CMK (cell line): ENCODE measurements around the gene SCGB3A1.

Experiments
- DNase-seq: peaks from one replicate; pipeline ENCODE4 v3.0.0-alpha.2; 2010; ENCODE audit warnings: low read depth

Gene SCGB3A1

GRCh38 chr5:180604271-180604670 lies 13.0 kb upstream of the SCGB3A1 start:
- DNase-seq: no peak

- DNase-seq: no peak
These were observed 11.8 kb upstream of the SCGB3A1 start for GRCh38 chr5:180603076-180603594.

DNA sequence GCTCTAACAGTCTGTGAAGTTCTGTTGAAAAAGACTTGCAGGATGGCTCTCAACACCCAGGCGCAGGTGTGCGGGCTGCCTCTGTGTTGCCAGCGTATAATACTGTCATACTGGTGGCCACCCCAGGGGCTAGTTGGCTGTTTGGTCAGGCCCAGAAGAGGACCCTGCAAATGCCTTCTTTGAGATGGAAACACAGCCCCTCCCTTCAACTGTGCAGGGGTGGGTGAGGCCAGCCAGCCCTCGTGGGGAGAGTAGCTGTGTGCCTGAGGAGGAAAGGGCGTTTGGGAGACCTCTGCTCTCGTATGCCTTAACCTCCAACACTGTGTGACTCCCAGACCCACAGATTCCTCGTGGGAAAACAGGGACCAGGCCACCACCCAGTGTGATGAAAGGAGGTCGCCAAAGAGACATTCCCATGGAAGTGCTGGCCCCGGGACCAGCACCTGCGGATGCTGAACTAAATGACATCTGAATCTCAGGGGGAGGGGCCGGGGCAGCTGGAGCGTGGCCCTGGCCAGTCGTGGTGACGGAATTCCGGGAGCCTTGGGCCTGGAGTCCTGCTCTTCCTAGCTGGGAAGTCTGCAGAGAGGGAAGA lies 11.3 kb upstream of the SCGB3A1 start:
- no peak for DNase-seq

DNA sequence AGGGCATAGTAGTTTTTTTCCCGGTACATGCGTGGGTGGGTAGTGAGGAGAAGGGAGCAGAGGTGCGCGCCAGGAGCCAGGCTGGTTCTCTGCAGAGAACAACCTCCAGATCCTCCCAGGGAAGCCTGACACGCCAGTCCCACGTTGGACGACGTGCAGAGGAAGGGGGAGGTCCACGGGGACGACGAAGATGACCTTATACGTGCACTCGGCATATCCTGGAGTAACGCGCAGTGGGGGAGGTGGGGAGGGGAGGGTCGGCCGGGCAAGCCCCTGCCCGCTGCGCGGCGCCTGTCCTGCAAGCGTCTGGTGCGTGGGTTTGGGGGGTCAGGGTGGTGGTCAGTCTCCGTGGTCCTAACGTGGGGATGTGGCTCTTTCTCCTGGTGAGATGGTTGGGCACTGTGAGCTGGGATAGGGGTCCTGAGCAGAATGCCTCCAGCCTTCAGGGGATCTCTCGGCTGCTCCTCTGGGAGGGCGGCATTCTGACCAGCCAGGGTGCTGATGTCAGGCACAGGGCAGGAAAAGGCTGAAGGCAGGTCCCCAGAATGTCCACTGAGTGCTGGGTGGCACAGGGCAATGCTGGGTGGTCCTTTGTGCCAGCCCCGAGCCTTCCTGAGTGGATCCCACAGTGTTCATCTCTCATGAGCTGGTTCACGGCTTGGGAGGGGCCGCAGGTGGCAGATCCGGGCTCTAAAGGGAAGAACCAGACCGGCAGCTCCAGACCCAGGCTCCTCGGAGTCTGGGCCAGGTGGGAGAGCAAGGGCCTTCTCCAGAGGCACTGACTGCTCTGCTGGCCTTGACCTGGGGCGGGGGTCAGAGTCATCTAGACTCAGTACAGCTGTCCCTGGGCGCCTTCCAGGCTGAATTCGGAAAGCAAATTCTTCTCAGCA lies 10.5 kb upstream of the SCGB3A1 start:
- DNase-seq: no peak

- no peak for DNase-seq
These were observed 9.3 kb upstream of the SCGB3A1 start for GRCh38 chr5:180600554-180601041.

DNA sequence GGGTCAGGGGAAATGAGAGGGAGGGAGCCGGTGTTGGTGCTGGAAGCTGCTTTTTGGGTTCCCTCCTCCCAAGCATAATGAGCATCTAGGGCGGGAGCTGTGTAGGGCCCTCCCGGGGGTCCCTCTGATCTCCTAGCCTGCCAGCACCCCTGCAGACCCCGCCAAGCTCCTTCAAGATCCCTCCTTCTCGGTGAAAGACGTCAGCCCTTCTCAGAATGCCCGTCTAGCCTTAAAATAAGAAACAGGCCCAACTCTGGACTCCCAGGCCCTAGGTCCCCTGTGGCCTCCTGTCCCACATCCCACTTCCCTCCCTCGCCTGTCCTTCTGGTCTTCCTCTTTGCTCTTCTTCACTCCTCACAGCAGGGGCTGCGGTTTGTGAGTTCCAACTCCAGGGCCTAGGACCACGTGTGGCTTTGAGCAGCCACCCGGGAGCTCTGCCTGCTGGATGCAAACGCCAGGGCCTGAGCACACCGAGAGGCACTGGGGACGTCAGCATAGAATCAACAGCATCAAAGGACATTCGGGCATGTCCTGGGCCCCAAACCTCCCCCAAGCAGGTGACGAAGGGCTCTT lies 8.8 kb upstream of the SCGB3A1 start:
- DNase-seq: no peak

DNA sequence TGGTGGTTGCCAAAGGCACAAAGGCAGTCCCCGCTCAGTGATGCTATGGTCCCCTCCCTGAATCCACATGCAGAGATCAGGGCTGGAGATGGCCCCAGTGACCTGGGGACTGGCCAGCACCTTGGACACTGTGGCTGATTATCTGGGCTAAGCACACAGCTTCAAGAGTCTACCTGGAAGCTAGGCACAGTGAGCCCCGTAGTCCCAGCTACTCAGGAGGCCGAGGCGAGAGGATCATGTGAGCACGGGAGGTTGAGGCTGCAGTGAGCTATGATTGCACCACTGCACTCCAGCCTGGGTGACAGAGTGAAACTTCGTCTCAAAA lies 8.3 kb upstream of the SCGB3A1 start:
- no peak for DNase-seq

GRCh38 chr5:180598797-180599589 lies 7.7 kb upstream of the SCGB3A1 start:
- no peak for DNase-seq

DNA sequence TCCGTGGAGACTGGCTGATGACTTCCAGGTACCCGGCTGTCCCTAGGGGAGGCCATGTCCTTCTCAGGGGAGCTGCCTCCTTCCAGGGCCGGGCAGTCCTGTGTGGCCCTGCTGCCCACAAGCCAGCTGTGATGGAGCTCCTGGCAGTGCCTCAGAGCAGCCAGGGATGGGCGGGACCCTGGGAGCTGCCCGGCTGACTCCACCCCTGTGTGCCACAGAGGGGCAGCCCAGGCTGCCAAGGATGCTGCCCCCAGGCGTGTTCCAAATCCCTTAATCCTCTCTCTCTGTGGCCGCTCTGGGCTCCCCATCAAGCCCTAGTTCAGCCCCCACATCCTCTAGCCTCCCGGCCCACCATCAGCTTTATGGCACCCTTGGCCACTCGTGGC lies 7.0 kb upstream of the SCGB3A1 start:
- DNase-seq: no peak

GRCh38 chr5:180596668-180597231 lies 5.5 kb upstream of the SCGB3A1 start:
- DNase-seq: no peak

GRCh38 chr5:180596115-180596667 lies 4.9 kb upstream of the SCGB3A1 start:
- DNase-seq: no peak

DNA sequence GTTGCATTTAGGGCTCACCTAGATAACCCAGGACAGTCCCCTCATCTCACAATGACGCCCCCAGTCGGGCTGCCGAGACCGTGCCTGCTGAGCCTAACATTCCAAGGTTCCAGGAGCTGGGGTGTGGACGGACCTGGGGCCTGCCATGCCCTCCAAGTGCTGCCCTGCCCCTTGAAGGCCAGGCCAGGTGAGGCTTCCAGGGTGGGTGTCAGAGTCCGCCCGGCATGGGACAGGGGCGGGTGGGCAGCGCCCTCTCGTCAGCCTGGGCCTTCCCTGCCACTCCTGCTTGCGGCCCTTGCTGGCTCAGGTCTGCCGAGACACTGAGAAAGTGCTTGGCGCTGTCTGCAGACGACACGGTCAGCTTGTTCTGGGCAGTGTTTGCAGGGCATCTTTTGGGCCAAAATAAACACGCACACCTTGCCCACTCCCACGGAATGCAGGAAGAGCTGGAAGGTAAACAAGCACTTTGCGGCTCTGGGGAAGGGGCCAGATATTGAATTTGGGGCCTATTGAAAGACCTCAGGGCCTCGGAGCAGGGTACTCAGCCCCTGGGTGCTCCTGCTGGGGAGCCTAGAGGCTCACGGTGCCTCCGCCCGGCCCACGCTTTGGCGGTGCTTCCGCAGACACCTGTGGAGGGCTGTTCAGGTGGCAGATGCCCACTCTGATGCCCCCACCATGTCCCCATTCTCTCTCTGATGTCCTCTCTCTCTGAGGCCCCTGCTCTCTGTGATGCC lies 4.2 kb upstream of the SCGB3A1 start:
- DNase-seq: no peak

DNA sequence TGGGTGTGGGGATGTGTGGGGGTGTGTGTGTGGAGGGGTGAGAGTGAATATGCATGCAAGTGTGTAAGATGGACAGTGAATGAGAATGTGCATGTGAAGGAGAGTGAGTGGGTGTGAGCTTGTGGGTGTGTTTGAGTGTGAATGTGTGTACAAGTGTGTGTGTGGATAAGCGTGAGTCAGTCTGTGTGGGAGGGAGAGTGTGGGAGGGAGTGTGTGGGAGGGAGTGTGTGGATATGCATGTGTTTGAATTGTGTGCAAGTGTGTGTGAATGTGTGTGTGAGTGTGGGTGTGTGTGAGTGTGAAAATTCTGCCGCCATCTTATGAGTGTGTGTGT lies 3.7 kb upstream of the SCGB3A1 start:
- DNase-seq: no peak

GRCh38 chr5:180594311-180595045 lies 3.2 kb upstream of the SCGB3A1 start:
- DNase-seq: no peak

- no peak for DNase-seq
These were observed 2.3 kb upstream of the SCGB3A1 start for GRCh38 chr5:180593446-180594206.

GRCh38 chr5:180592176-180592575 lies 877 bp upstream of the SCGB3A1 start:
- no peak for DNase-seq

- DNase-seq: no peak
These were observed 572 bp downstream of the SCGB3A1 start for GRCh38 chr5:180590543-180591310.

GRCh38 chr5:180589771-180590542 lies 1.3 kb downstream of the SCGB3A1 start:
- no peak for DNase-seq
